D721Med (cell line): ENCODE measurements around the gene ZW10.
A peak's percentile ranks its signal among the peaks of the same experiment; 100 is the strongest.

ENCODE experiments used
- DNase-seq: peaks from one replicate; pipeline ENCODE4 v3.0.0; 2011; ENCODE audit warnings: low spot score; ENCODE audit not compliant: insufficient read length
- FAIRE-seq: peaks from 2 replicates; lab custom pipeline; 2011; peaks lifted over from hg19 to GRCh38; lab: Jason Lieb, UNC
- TF ChIP-seq, protein P1 (sequence below): IDR thresholded peaks from 2 replicates; pipeline ENCODE4 v1.5.1; 2012; ENCODE audit warnings: mild to moderate bottlenecking, control low read depth; ENCODE audit not compliant: insufficient read depth; ENCODE audit errors: missing control alignments

Gene ZW10

GRCh38 chr11:113760241-113760640 is 13.3 kb downstream of the ZW10 start:
- no peak for DNase-seq
- no peak for FAIRE-seq
- TF ChIP-seq, protein P1, sequence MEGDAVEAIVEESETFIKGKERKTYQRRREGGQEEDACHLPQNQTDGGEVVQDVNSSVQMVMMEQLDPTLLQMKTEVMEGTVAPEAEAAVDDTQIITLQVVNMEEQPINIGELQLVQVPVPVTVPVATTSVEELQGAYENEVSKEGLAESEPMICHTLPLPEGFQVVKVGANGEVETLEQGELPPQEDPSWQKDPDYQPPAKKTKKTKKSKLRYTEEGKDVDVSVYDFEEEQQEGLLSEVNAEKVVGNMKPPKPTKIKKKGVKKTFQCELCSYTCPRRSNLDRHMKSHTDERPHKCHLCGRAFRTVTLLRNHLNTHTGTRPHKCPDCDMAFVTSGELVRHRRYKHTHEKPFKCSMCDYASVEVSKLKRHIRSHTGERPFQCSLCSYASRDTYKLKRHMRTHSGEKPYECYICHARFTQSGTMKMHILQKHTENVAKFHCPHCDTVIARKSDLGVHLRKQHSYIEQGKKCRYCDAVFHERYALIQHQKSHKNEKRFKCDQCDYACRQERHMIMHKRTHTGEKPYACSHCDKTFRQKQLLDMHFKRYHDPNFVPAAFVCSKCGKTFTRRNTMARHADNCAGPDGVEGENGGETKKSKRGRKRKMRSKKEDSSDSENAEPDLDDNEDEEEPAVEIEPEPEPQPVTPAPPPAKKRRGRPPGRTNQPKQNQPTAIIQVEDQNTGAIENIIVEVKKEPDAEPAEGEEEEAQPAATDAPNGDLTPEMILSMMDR, result no peak

GRCh38 chr11:113752932-113753331 is 20.6 kb downstream of the ZW10 start:
- FAIRE-seq, result no peak

GRCh38 chr11:113736323-113736722 is 37.2 kb downstream of the ZW10 start:
- FAIRE-seq, result no peak
- DNase-seq, result no peak
- TF ChIP-seq, protein P1, result no peak

More at GRCh38 chr11:113752932-113753331, 20.6 kb downstream of the ZW10 start:
- no peak for DNase-seq
- TF ChIP-seq, protein P1, result no peak

DNA sequence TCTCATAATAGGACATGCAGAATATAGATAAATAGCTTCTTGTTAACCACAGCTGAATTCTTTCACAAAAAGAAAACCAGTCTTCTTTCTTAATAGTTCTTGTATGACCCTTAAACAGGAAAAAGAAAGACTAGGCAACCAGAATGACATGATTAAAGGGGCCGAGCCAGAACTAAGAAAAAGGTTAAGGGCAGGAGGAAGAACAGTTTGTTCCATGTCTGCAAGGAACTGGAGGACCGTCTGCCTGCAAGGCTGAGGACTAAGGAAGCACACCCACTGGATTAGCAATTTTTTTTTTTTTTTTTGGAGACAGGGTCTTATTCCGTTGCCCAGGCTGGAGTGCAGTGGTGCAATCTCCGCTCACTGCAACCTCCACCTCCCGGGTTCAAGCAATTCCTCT is 41.4 kb downstream of the ZW10 start:
- no peak for DNase-seq
- TF ChIP-seq, protein P1, result no peak
- FAIRE-seq, result no peak

- FAIRE-seq (no peak), DNase-seq (no peak)
- TF ChIP-seq, protein P1, result peak; percentile 35
Observed at GRCh38 chr11:113730887-113731726, 42.4 kb downstream of the ZW10 start.

- DNase-seq (no peak), FAIRE-seq (no peak)
- TF ChIP-seq, protein P1, result no peak
Observed at GRCh38 chr11:113729456-113729855, 44.0 kb downstream of the ZW10 start.

GRCh38 chr11:113728814-113729213 is 44.7 kb downstream of the ZW10 start:
- FAIRE-seq, result no peak
- DNase-seq, result no peak
- TF ChIP-seq, protein P1, result no peak
